ENCODE measurements around the gene ARHGAP24.
"Not testable (repeated sequence)": the region's sequence is repeated elsewhere in the genome, so short reads cannot be mapped to it uniquely, and the experiment has no call there.

DNA sequence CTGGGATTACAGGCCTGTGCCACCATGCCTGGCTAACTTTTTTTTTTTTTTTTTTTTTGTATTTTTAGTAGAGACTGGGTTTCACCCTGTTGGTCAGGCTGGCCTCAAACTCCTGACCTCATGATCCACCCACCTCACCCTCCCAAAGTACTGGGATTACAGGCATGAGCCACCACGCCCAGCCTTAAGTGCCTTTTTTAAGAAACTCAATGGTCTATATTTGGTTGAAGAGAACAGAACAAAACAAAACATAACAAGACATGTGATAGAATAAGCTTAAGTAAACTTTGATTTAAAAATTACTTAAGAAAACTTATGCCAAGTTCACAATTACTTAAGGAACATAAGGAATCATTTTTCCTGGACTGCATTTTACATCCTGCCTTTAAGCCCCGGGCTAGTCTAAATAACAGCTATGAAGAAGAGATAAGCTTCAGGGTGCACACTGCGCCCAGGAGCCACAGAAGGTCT, 365.1 kb downstream of the ARHGAP24 start:
- TF ChIP-seq CCAR2 (optimal IDR thresholded peaks at IDR 0.05; ENCODE audit: low read depth, low read length); CREM (IDR thresholded peaks at IDR 0.05); CREM (CRISPR knock-in tag; IDR thresholded peaks at IDR 0.05); MLLT10 (CRISPR knock-in tag; IDR thresholded peaks at IDR 0.05); EP300 (IDR thresholded peaks at IDR 0.05; ENCODE audit: low read depth in 2 of 2, low read length in 2 of 2); EP300 (CRISPR knock-in tag; IDR thresholded peaks at IDR 0.05; ENCODE audit: borderline replicate concordance); RAD21 (CRISPR knock-in tag; IDR thresholded peaks at IDR 0.05); RXRA (CRISPR knock-in tag; IDR thresholded peaks at IDR 0.05): not testable (repeated sequence)

Data from HepG2 (cell line).